Endometrial microvascular endothelial cells (primary cell): ENCODE data around the gene CNBD2. TPM values are rescaled to one million over a fixed set of nuclear protein-coding genes. Genes with fewer than 3 reads are reported as not detected.
"Not testable (repeated sequence)": the region's sequence is repeated elsewhere in the genome, so short reads cannot be mapped to it uniquely, and the experiment has no call there.

Experiments used
- in situ Hi-C: cut with HindIII; loops from 2 replicates; pipeline ENCODE4 v1.10.0; 2017; ENCODE audit warnings: low sequenced_read_pairs, low pct_unique_long_range_greater_than_20kb; ENCODE audit errors: inconsistent ontology term
- total RNA-seq: library from RNA; depleted of rRNA; stranded (reverse); fragments of >200 nt; gene quantifications from one replicate; pipeline ENCODE4 v1.2.3, GENCODE V29; 2015; ENCODE audit errors: inconsistent ontology term

Gene CNBD2
- total RNA-seq, 1 donor from 2014 or later: 7.6 TPM

GRCh38 chr20:36050436-36051317 is 82.3 kb downstream of the CNBD2 start:
- in situ Hi-C loops: no loop called here

DNA sequence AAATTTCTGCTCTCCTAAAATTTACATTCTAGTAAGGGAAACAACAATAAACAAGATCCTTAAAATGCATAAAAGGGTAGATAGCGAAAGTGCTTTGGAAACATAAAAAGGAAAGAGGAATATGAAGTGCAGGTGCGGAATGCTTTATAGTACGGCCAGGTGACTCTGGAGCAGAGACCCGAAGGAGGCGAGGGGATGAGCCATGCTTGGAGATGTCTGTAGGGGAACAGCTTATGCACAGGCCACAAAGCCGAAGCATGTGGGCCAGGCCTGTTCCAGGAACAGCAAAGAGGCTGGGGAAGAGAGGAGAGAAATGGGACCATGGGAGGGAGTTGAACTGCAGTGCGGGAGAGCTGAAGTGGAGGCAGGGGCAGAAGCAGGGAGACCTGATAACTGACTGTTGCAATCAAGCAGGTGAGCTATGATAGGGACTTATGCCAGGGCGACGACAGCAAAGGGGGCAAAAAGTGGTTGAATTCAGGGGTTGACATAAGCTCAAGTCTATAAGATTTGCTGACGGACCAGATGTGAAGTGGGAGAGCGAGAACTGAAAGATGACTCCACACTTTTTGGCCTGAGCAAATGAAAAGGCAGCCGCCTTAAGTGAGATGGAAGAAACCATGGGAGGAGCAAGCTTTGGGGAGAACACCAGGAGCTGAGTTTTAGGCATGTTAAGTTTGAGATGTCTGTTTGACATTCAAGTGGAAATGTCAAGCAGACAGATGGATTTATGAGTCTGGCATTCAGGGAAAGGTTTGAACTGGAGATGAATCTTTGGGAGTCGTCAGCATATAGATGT is 83.1 kb downstream of the CNBD2 start:
- in situ Hi-C loops: no loop called here

- in situ Hi-C loops: no loop called here
These were observed 83.7 kb downstream of the CNBD2 start for GRCh38 chr20:36052117-36052513.

- in situ Hi-C loops: not testable (repeated sequence)
These were observed 85.6 kb downstream of the CNBD2 start for GRCh38 chr20:36053863-36054518.

- in situ Hi-C loops: no loop called here
These were observed 86.8 kb downstream of the CNBD2 start for GRCh38 chr20:36055145-36055544.

GRCh38 chr20:36060676-36061075 is 92.3 kb downstream of the CNBD2 start:
- in situ Hi-C loops: no loop called here

DNA sequence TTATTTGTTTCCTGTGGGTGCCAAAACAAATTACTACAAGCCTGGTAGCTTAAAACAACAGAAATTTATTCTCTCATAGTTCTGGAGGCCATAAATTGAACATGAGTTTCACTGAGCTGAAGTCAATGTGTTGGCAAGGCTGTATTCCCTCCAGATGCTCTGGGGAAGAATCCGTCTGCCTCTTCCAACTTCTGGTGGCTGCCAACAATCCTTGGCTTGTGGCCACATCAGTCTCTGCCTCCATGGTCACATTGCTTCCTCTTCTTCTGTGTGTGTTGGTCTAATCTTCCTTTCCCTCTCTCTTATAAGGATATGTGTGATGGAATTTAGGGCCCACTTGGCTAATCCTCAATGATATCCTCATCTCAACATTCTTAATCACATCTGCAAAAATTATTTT is 93.4 kb downstream of the CNBD2 start:
- in situ Hi-C loops: no loop called here

DNA sequence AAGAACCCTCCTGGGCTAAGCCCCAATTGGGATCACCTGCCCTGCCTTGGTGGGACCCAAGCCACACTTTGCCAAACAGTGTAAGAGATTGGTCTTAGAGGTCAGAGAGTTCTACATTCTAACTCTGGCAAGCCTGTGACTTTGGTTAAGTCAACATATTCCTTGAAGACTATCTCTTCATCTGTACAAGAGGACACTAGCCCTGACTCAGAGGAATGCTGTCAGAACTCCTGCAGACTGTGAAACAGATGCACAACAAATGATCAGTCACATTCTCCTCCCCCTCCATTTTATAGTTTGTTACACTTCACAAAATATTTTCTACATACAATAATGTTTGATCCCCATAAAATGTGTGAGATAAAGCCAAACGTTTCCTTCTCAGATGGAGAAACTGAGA is 94.4 kb downstream of the CNBD2 start:
- in situ Hi-C loops: no loop called here

DNA sequence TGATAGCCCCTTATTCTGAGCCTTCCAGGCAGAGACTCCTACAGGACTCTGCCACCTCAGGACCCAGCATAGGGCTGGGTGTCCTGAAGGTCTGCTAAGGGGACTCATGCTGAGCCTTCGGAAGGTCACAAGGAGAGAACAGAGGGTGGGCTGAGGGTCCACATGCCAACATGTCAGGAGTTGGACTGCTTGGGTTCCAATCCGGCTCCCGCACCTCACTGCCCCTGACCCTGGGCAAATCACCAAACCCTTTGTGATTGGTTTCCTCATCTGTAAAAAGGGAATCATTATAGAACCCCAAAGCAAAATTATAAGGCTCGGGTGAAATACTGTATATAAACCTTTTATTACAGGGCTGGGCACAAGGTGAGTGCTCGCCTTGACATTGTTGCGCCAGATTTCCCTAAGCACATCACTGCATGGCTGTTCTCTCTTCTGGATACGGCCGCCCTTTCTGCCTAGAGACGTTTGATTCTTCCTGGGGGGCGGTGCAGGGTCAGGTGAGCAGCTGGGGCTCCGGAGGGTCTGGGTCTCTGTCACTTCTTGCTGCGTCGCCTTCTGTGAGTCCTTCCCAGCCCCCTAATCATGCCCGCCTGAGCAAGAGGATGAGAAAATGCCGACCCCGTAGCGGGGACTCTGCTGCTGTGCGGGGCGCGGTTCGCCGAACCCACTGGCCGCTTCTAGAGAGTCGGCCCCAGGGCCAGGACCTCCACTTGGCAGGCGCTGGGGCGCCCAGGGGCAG is 95.7 kb downstream of the CNBD2 start:
- in situ Hi-C loops: no loop called here

DNA sequence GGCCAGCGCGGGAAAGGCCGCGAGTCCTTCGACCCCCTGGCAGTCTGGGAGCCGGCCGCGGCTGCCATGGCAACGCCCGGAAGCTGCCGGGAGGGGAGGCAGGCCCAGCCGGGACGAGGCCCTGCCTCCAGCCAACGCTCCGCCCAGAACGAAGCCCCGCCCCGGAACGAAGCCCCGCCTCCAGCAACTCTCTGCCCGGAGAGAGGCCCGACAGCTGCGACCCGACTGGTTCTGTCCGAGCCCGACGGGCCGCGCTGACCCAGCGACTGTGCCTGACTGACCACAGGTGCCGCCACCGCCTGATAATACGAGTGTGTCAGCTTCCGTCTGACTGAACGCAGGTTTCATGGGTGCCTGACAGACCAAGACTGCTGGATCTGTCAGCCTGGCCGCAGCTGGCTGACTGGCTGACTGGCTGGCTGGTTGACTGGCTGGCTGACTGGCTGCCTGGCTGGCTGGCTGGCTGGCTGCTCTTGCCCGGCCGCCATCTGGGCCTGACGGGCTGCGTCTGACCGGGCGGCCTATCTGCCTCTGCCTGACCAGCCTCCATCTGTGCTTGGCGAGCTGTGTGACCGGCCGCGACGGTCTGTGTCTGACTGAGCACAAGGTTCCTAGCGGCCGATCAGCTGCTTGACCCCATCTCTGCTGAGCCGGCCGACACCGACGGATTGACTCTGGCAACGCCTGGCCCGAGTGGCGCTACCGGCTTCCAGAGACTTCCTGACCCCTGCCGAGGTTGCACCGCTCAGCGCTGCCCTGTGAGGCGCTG is 96.5 kb downstream of the CNBD2 start:
- in situ Hi-C loops: no loop called here

DNA sequence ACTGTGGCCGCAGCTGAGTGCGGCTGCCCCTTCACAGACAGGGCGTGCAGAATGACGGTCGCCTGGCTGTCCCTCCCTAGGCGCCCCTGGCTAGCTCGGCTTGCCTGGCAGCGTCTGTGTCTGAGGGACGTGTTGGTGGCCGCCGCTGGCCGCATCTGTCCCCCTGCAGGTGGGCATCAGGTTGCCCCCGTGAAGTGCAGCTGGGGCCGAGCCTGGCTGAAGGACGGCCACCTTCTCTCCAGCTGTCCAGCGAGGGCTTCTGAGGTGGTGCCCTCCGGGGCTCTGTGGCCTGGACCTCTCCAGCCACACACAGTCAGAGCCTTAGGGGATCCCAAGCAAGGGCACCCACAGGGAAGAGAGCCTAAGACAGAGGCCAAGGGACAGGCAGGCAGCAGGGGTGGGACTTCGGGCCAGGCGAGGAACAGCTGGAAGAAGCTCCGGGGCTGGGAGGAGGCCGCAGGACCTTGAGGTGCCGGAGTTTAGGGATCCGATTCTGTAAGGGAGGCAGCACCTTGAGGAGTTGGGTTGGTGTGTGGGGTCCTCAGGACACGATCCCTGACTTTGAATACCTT is 97.1 kb downstream of the CNBD2 start:
- in situ Hi-C loops: no loop called here

- in situ Hi-C loops: no loop called here
These were observed 98.4 kb downstream of the CNBD2 start for GRCh38 chr20:36066777-36067176.

GRCh38 chr20:36068526-36068925 is 100.1 kb downstream of the CNBD2 start:
- in situ Hi-C loops: not testable (repeated sequence)

DNA sequence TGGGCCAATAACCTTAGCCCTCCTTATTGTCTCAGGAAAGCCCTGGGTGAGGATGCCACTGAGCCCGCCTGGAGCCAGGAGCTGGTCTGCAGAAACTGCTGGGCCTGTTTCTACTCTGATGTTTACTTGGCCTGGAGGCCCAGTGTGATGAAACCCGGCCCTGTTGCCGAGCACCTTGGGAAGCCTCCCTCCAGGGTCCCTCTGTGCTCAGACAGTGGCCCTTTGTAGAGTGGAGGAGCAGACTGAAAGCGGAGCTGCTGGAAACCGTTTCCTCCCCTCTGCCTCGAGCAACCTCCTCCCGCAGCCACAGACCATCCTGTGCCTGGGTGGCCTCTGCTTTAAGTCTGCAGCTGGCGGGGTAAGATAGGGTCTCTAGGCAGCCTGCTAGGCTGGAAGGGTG is 102.1 kb downstream of the CNBD2 start:
- in situ Hi-C loops: no loop called here

DNA sequence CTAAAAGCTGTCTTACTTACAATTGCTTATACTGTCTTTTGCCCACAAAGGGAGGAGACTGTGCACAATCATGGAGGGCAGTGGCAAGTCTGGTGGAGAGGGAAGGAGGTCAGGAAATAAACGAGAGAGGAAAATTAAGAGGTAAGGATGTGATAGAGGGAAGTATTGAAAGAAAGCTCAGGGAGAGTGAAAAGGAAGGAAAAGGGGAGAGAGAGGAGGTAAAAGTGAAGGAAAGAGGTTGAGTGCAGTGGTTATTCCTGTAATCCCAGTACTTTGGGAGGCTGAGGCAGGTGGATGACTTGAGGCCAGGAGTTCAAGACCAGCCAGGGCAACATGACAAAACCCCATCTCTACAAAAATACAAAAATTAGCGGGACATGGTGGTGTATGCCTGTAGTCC is 103.5 kb downstream of the CNBD2 start:
- in situ Hi-C loops: no loop called here

DNA sequence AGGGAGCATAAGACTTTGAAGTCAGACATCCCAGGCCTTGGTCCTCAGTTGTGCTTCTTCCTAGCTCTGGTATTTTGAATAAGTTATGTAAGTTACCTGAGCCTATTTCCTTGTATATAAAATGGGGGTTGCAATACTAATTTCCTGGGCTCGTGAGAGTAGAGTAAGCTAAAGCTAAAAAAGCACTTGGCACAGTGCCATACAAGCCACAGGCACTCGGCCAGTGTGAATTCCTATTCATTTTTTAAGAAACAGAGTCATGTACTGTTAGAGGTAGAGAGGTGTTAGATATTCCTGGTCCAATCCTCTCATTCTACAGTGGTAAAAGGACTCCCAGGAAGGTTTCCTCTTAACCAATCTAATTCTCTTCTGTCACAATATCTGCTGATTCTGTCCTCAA is 106.6 kb downstream of the CNBD2 start:
- in situ Hi-C loops: no loop called here

- in situ Hi-C loops: not testable (repeated sequence)
These were observed 109.4 kb downstream of the CNBD2 start for GRCh38 chr20:36077762-36078161.

DNA sequence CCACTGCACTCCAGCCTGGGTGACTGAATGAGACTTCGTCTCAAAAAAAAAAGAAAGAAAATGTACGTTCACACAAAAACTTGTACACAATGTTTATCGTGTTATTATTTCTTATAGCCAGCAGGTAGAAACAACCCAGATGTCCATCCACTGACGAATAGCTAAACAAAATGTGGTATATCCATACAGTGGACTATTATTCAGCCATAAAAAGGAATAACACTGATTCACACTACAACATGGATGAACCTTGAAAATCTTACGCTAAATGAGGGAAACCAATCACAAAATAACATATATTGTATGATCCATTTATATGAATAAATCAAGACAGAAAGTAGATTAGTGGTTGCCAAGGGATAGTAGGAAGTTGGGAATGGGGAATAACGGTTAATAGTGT is 111.1 kb downstream of the CNBD2 start:
- in situ Hi-C loops: no loop called here
